SIG-M5 treated with dmso at 0.1 percent for 504 hours (cell line): Measurements from ENCODE around the gene TTC19.
A peak's percentile ranks its signal among the peaks of the same experiment; 100 is the strongest.

Experiments used
- DNase-seq: peaks from one replicate; lab custom pipeline; 2025; ENCODE audit not compliant: unreplicated experiment; lab: John Stamatoyannopoulos, UW

Gene TTC19

GRCh38 chr17:15999141-15999973, at the start of gene TTC19, which contains the start of gene ZSWIM7:
Gene TTC19 (plus strand): TSS chr17:15999824. CDS start chr17:15999849, 25 bp downstream.
Gene ZSWIM7 (minus strand): TSS chr17:15999704. CDS start chr17:15999594, 110 bp downstream.
- DNase-seq, result peak; percentile 88

- DNase-seq, result no peak
Observed at GRCh38 chr17:15951368-15952047, 48.1 kb upstream of the TTC19 start.

- DNase-seq, result no peak
Observed at GRCh38 chr17:15952048-15952532, 47.5 kb upstream of the TTC19 start.

GRCh38 chr17:15952916-15953790, 46.5 kb upstream of the TTC19 start:
- DNase-seq, result no peak

GRCh38 chr17:15954222-15954621, 45.4 kb upstream of the TTC19 start:
- DNase-seq, result no peak

GRCh38 chr17:15955793-15956541, 43.7 kb upstream of the TTC19 start:
- DNase-seq, result no peak

- DNase-seq, result no peak
Observed at GRCh38 chr17:15957206-15957605, 42.4 kb upstream of the TTC19 start.

GRCh38 chr17:15957608-15958307, 41.9 kb upstream of the TTC19 start:
- no peak for DNase-seq

- DNase-seq, result no peak
Observed at GRCh38 chr17:15958484-15958854, 41.2 kb upstream of the TTC19 start.

- no peak for DNase-seq
Observed at GRCh38 chr17:15963670-15964110, 35.9 kb upstream of the TTC19 start.

GRCh38 chr17:15965528-15965927, 34.1 kb upstream of the TTC19 start:
- DNase-seq, result no peak

GRCh38 chr17:15966183-15966878, 33.3 kb upstream of the TTC19 start:
- DNase-seq, result no peak

- no peak for DNase-seq
Observed at GRCh38 chr17:15966879-15967248, 32.8 kb upstream of the TTC19 start.

GRCh38 chr17:15967706-15968399, 31.8 kb upstream of the TTC19 start:
- no peak for DNase-seq

- no peak for DNase-seq
Observed at GRCh38 chr17:15969463-15969862, 30.2 kb upstream of the TTC19 start.

GRCh38 chr17:15970500-15970899, 29.1 kb upstream of the TTC19 start:
- DNase-seq, result no peak

- DNase-seq, result peak; percentile 17
Observed at GRCh38 chr17:15971098-15971678, 28.4 kb upstream of the TTC19 start.

- no peak for DNase-seq
Observed at GRCh38 chr17:15971882-15972281, 27.7 kb upstream of the TTC19 start.
